IMR-90 (cell line): ENCODE data around the gene COL15A1. TPM values are rescaled to one million over a fixed set of nuclear protein-coding genes. Genes with fewer than 3 reads are reported as not detected.

Experiments used
- ATAC-seq: fragments of 200-7000 bp; cut with Tn5 transposase; 2 replicates; pipeline ENCODE4 v1.9.1; 2020; ENCODE audit warnings: low read depth, mild to moderate bottlenecking, moderate library complexity
- BruUV-seq: library from RNA; stranded (reverse); fragments of 400-500 nt; replicated peaks from 2 replicates; lab custom pipeline; 2021; lab: Mats Ljungman, UMichigan
- CTCF ChIA-PET: fragments of 300-600 bp; formaldehyde crosslinking; extraction: SDS; loops from one replicate; lab custom pipeline; 2021; ENCODE audit warnings: antibody characterized with exemption; lab: Yijun Ruan, JAX
- POLR2A ChIA-PET: fragments of 300-600 bp; sonication (Branson Sonifier 250); formaldehyde crosslinking; loops from one replicate; lab custom pipeline; 2022; ENCODE audit warnings: antibody characterized with exemption; ENCODE audit not compliant: unreplicated experiment; lab: Charles Lee
- DNase-seq: peaks from one replicate; pipeline ENCODE4 v3.0.0; 2013
- H2AFZ ChIP-seq: replicated peaks from 2 replicates; pipeline ENCODE3; 2013; ENCODE audit warnings: low read length, mild to moderate bottlenecking; ENCODE audit not compliant: poor library complexity
- H2AK5ac ChIP-seq: 2 replicates; pipeline ENCODE4 v1.6.1; 2013; ENCODE audit warnings: low read depth, low read length, inconsistent platforms
- H2AK9ac ChIP-seq: replicated peaks from 2 replicates; pipeline ENCODE3; 2013; ENCODE audit warnings: mild to moderate bottlenecking, low read depth, low read length, moderate library complexity; ENCODE audit not compliant: poor library complexity
- H2BK120ac ChIP-seq: 2 replicates; pipeline ENCODE4 v1.6.1; 2013; ENCODE audit warnings: low read depth, low read length, inconsistent platforms
- H2BK15ac ChIP-seq: 3 replicates; pipeline ENCODE4 v1.6.1; 2013; ENCODE audit warnings: low read depth, low read length, inconsistent platforms
- H2BK20ac ChIP-seq: 2 replicates; pipeline ENCODE4 v1.6.1; 2013; ENCODE audit warnings: low read depth, mild to moderate bottlenecking, inconsistent platforms, low read length, moderate library complexity
- H2BK5ac ChIP-seq: 2 replicates; pipeline ENCODE4 v1.6.1; 2013; ENCODE audit warnings: mild to moderate bottlenecking, low read depth, low read length, inconsistent platforms; ENCODE audit not compliant: poor library complexity, severe bottlenecking
- H3K14ac ChIP-seq: replicated peaks from 2 replicates; pipeline ENCODE4 v1.6.1; 2013; ENCODE audit warnings: low read depth, low read length, inconsistent platforms
- H3K18ac ChIP-seq: 2 replicates; pipeline ENCODE4 v1.6.1; 2013; ENCODE audit warnings: low read depth, low read length, control low read depth
- H3K23ac ChIP-seq: 2 replicates; pipeline ENCODE4 v1.6.1; 2013; ENCODE audit warnings: low read depth, low read length, inconsistent platforms
- H3K27ac ChIP-seq: 2 replicates; pipeline ENCODE4 v1.5.1; 2013; ENCODE audit warnings: mild to moderate bottlenecking, control low read depth, low read length; ENCODE audit not compliant: insufficient read depth
- H3K27me3 ChIP-seq: 2 replicates; pipeline ENCODE4 v1.6.1; 2013; ENCODE audit warnings: low read length; ENCODE audit not compliant: control insufficient read depth, insufficient read depth
- H3K36me3 ChIP-seq: 2 replicates; pipeline ENCODE4 v1.6.1; 2013; ENCODE audit warnings: low read length, mixed read lengths; ENCODE audit not compliant: control insufficient read depth, insufficient read depth
- H3K4ac ChIP-seq: 2 replicates; pipeline ENCODE4 v1.6.1; 2013; ENCODE audit warnings: low read depth, low read length, inconsistent platforms
- H3K4me1 ChIP-seq: 2 replicates; pipeline ENCODE4 v1.6.1; 2013; ENCODE audit warnings: low read length, mixed read lengths; ENCODE audit not compliant: control insufficient read depth, insufficient read depth
- H3K4me2 ChIP-seq: 2 replicates; pipeline ENCODE4 v1.6.1; 2013; ENCODE audit warnings: low read depth, mild to moderate bottlenecking, control low read depth, low read length, moderate library complexity
- H3K4me3 ChIP-seq: 2 replicates; pipeline ENCODE4 v1.5.1; 2013; ENCODE audit warnings: low read depth, mild to moderate bottlenecking, control low read depth, low read length, moderate library complexity; ENCODE audit not compliant: insufficient read depth
- H3K56ac ChIP-seq: 2 replicates; pipeline ENCODE4 v1.6.1; 2013; ENCODE audit warnings: low read length, inconsistent platforms; ENCODE audit not compliant: insufficient read depth; ENCODE audit errors: extremely low read depth
- H3K79me1 ChIP-seq, 2 experiments: 2 replicates each; pipeline ENCODE4 v1.6.1; 2013; ENCODE audit warnings: low read length in 2 of 2, inconsistent platforms in 1 of 2, low read depth in 1 of 2
- H3K9ac ChIP-seq: 2 replicates; pipeline ENCODE4 v1.6.1; 2013; ENCODE audit warnings: low read depth, low read length, control low read depth
- H3K9me1 ChIP-seq: 2 replicates; pipeline ENCODE4 v1.6.1; 2013; ENCODE audit warnings: low read length, inconsistent platforms; ENCODE audit not compliant: insufficient read depth
- H3K9me3 ChIP-seq: 2 replicates; pipeline ENCODE4 v1.6.1; 2013; ENCODE audit warnings: low read length; ENCODE audit not compliant: control insufficient read depth, insufficient read depth
- H4K20me1 ChIP-seq: 2 replicates; pipeline ENCODE4 v1.6.1; 2013; ENCODE audit warnings: low read length, inconsistent platforms; ENCODE audit not compliant: insufficient read depth
- H4K5ac ChIP-seq: 2 replicates; pipeline ENCODE4 v1.6.1; 2013; ENCODE audit warnings: mild to moderate bottlenecking, low read depth, low read length, control low read depth
- H4K8ac ChIP-seq, 2 experiments: 2 replicates each; pipeline ENCODE4 v1.6.1; 2013; ENCODE audit warnings: low read depth in 2 of 2, low read length in 2 of 2, control low read depth in 1 of 2, inconsistent platforms in 1 of 2
- H4K91ac ChIP-seq: 2 replicates; pipeline ENCODE4 v1.6.1; 2013; ENCODE audit warnings: low read depth, low read length, inconsistent platforms; ENCODE audit not compliant: insufficient read depth
- POLR2A ChIP-seq: IDR thresholded peaks from 2 replicates; pipeline ENCODE4 v1.6.1; 2012; ENCODE audit warnings: mild to moderate bottlenecking, low read depth, low read length
- SMC3 ChIP-seq: fragments of 150-350 bp; IDR thresholded peaks from 2 replicates; pipeline ENCODE4 v1.6.1; 2016; ENCODE audit warnings: low read depth, mild to moderate bottlenecking, antibody characterized with exemption, low read length, moderate library complexity
- WGBS, 2 experiments: methylation state at CpG; one replicate each; pipeline versions ENCODE4 v1.1.5 to v1.1.7; 2013; ENCODE audit warnings: missing lambda C conversion rate in 2 of 2; ENCODE audit not compliant: insufficient read length in 1 of 2; ENCODE audit errors: extremely low coverage in 2 of 2; 5-methylcytosine and 5-hydroxymethylcytosine counted together
- dilution Hi-C: fragments of 300-500 bp; cut with HindIII; formaldehyde crosslinking; loops from one replicate; pipeline ENCODE4 v1.14.3; 2018; ENCODE audit warnings: low sequenced_read_pairs; ENCODE audit not compliant: unreplicated experiment
- in situ Hi-C: fragments of 300-500 bp; cut with MboI; formaldehyde crosslinking; loops from 3 replicates; pipeline ENCODE4 v1.14.3; 2019; ENCODE audit warnings: low sequenced_read_pairs, inconsistent platforms, mixed read lengths
- intact Hi-C: fragments of 100-400 bp; cut with micrococcal nuclease; formaldehyde crosslinking; loops from 2 replicates; pipeline ENCODE4 v1.10.0; 2022
- polyA plus RNA-seq, 3 experiments: library from polyadenylated mRNA; depleted of rRNA; stranded (reverse); fragments of >200 nt; gene quantifications; 2 replicates each; pipeline ENCODE4 v1.2.3, GENCODE V29; 2012; ENCODE audit warnings: low replicate concordance in 1 of 3
- total RNA-seq: library from RNA; depleted of rRNA; stranded (reverse); fragments of >200 nt; gene quantifications from 2 replicates; pipeline ENCODE4 v1.2.3, GENCODE V29; 2012

Gene COL15A1
- total and polyA plus RNA-seq, 2 of the 4 experiments (the other 2 are of a cell fraction), result 2.2 to 3.7 TPM

GRCh38 chr9:99020786-99021436, 77.2 kb downstream of the COL15A1 start:
- Histone ChIP-seq H4K20me1 (peaks cover 6% of the 10 kb centered on the region; the same call in 1 of the 2 replicates), H2AFZ (no peak overlapping the region), H3K27ac (peak overlapping the region; percentile 93), H3K9ac (peak overlapping the region; percentile 35), H3K56ac (peak overlapping the region; percentile 86), H2AK5ac (peak overlapping the region; percentile 98), H3K18ac (peak overlapping the region; percentile 96), H4K5ac (peak overlapping the region; percentile 95), H2AK9ac (peak overlapping the region; percentile 61), H3K4me2 (no peak overlapping the region), H3K79me1 (peaks cover 0 to 15% of the 10 kb centered on the region in 2 experiments; a peak in 3 of 4 replicates), H3K14ac (peak overlapping the region; percentile 85), H3K27me3 (no peaks in the 10 kb centered on the region), H4K8ac (peak overlapping the region; percentile 90 to 96), H3K4me1 (peaks cover 38% of the 10 kb centered on the region), H3K36me3 (peaks cover 52% of the 10 kb centered on the region), H3K9me1 (peaks cover 33% of the 10 kb centered on the region), H2BK120ac (peak overlapping the region; percentile 98), H4K91ac (peak overlapping the region; percentile 100), H3K4me3 (no peak overlapping the region), H2BK15ac (peak overlapping the region; percentile 96), H2BK20ac (peak overlapping the region; percentile 97), H3K23ac (peak overlapping the region; percentile 96), H2BK5ac (peak overlapping the region; percentile 94), H3K4ac (peak overlapping the region; percentile 98), H3K9me3 (no peaks in the 10 kb centered on the region)
- DNase-seq, result no peak
- no TSS peak for BruUV-seq
- POLR2A ChIA-PET, result no interaction called here
- intact Hi-C loops (loop anchor here (1.0 kb wide), 2 partner anchors 9 to 20 kb away; no protein-coding TSS in a partner anchor), in situ Hi-C loops (no loop called here), dilution Hi-C loops (no loop called here)
- CTCF ChIA-PET, result no interaction called here
- TF ChIP-seq SMC3 (no peak), POLR2A (no peak)
- ATAC-seq, result no peak
- WGBS, 2 experiments, result 100% methylated on average over 3 of the region's 8 CpGs; no CpG with 5 or more reads in 1 of the 2 experiments
